Measurements from ENCODE around the gene CD59. TPM values are rescaled to one million over a fixed set of nuclear protein-coding genes. Genes with fewer than 3 reads are reported as not detected.
A peak's percentile ranks its signal among the peaks of the same experiment; 100 is the strongest.

CD59 gene
- total RNA-seq, 3 donors from 2014 or later (not counting 1 experiment from before 2014, with no cell fraction given) = 25.0 to 29.4 (median 26.4) TPM

DNA sequence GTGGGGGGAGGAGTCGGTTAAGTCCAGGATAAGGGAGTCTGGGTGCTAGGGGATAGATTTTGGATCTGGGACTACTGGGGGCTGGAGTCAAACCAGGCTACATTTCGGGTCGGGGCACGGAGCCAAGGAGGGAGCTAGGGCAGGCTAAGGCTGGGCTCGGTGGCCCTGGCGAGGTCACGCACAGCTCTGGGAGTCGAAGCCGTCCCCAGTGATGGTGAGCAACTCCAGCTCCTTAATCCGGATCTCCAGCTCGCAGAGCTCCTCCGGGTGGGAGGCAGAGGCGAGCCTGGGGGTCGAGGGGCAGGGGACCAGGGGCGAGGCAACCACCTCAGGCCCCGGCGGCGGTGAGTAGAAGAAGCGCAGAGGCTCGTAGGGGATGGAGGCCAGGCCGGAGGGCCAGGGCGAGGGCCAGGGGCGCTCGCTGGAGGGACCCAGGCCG, 36.1 kb downstream of the CD59 start:
- Mint-ChIP-seq H3K27ac (peak overlapping the region in 1 of 2 donors; percentile 80), H3K27me3 (ENCODE audit: low read depth in 2 of 2) (peaks cover 25 to 26% of the 10 kb centered on the region in 2 donors), H3K36me3 (no peaks in the 10 kb centered on the region), H3K9me3 (no peaks in the 10 kb centered on the region), H3K4me3 (peak overlapping the region; percentile 82), H3K4me1 (peaks cover 16% of the 10 kb centered on the region in 2 donors)
- ATAC-seq (no peak), DNase-seq (no peak)
- TF ChIP-seq, protein P1, sequence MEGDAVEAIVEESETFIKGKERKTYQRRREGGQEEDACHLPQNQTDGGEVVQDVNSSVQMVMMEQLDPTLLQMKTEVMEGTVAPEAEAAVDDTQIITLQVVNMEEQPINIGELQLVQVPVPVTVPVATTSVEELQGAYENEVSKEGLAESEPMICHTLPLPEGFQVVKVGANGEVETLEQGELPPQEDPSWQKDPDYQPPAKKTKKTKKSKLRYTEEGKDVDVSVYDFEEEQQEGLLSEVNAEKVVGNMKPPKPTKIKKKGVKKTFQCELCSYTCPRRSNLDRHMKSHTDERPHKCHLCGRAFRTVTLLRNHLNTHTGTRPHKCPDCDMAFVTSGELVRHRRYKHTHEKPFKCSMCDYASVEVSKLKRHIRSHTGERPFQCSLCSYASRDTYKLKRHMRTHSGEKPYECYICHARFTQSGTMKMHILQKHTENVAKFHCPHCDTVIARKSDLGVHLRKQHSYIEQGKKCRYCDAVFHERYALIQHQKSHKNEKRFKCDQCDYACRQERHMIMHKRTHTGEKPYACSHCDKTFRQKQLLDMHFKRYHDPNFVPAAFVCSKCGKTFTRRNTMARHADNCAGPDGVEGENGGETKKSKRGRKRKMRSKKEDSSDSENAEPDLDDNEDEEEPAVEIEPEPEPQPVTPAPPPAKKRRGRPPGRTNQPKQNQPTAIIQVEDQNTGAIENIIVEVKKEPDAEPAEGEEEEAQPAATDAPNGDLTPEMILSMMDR (IDR thresholded peaks at IDR 0.05) = no peak
- Histone ChIP-seq H3K4me1 (ENCODE audit: control insufficient read depth, insufficient read depth, low read length) (peaks cover 12% of the 10 kb centered on the region), H3K27me3 (ENCODE audit: control insufficient read depth, insufficient read depth, low read length) (no peaks in the 10 kb centered on the region), H3K4me3 (ENCODE audit: low read length) (peak overlapping the region; percentile 69), H3K36me3 (ENCODE audit: control insufficient read depth, insufficient read depth, low read length) (no peaks in the 10 kb centered on the region), H3K27ac (ENCODE audit: low read length) (no peak overlapping the region), H3K9me3 (ENCODE audit: control insufficient read depth, insufficient read depth, low read length) (no peaks in the 10 kb centered on the region)
- intact Hi-C loops (cut with micrococcal nuclease) = loop anchor here (1.0 to 2.0 kb wide), 4 partner anchors 35 to 739 kb away; partner anchors contain the start of genes CAT, FBXO3 and HIPK3
- WGBS (ENCODE audit: insufficient coverage) = 36% methylated on average over 25 of the region's 25 CpGs

DNA sequence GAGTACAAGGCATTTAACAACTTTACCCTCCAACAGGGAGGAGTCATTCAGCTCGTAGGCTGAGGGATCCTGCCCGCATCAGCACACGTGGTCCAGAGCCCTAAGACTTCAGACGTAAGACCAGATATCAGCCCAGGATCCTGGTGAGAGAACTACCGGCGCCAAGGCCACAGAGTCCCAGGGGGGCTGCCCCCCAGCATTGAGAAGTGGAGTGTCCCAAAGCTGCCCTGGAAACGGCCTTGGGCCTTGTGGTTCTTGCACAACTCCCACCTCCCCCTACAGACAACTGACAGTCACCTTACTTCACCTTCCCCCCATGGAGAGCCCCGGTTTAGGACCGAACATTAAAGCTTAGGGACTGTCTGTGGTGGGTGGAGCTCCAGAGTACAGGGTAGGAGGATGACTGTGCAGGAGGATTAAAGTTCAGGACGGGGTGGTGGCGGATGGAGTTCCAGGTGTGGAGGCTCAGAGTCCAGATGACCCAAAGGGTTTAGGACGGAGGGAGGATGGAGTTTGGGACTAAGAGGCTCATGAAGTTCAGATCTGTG, 36.6 kb downstream of the CD59 start:
- peaks cover 16% of the 10 kb centered on the region in 2 donors for H3K4me1 Mint-ChIP-seq
- peak overlapping the region; percentile 82 for H3K4me3 Mint-ChIP-seq
- ATAC-seq = no peak
- Histone ChIP-seq H3K36me3 (ENCODE audit: control insufficient read depth, insufficient read depth, low read length) (no peaks in the 10 kb centered on the region), H3K27me3 (ENCODE audit: control insufficient read depth, insufficient read depth, low read length) (no peaks in the 10 kb centered on the region), H3K27ac (ENCODE audit: low read length) (no peak overlapping the region), H3K4me3 (ENCODE audit: low read length) (no peak overlapping the region), H3K9me3 (ENCODE audit: control insufficient read depth, insufficient read depth, low read length) (no peaks in the 10 kb centered on the region), H3K4me1 (ENCODE audit: control insufficient read depth, insufficient read depth, low read length) (peaks cover 12% of the 10 kb centered on the region)
- no peaks in the 10 kb centered on the region for H3K36me3 Mint-ChIP-seq
- DNase-seq = no peak
- peaks cover 25 to 26% of the 10 kb centered on the region in 2 donors for H3K27me3 Mint-ChIP-seq (ENCODE audit: low read depth in 2 of 2)
- no peaks in the 10 kb centered on the region for H3K9me3 Mint-ChIP-seq
- intact Hi-C loops (cut with micrococcal nuclease) = loop anchor here (1.0 to 2.0 kb wide), 4 partner anchors 35 to 739 kb away; partner anchors contain the start of genes CAT, FBXO3 and HIPK3
- TF ChIP-seq, protein P1 (IDR thresholded peaks at IDR 0.05) = no peak
- WGBS (ENCODE audit: insufficient coverage) = 80% methylated on average over 11 of the region's 12 CpGs
- peak overlapping the region in 1 of 2 donors; percentile 80 for H3K27ac Mint-ChIP-seq

DNA sequence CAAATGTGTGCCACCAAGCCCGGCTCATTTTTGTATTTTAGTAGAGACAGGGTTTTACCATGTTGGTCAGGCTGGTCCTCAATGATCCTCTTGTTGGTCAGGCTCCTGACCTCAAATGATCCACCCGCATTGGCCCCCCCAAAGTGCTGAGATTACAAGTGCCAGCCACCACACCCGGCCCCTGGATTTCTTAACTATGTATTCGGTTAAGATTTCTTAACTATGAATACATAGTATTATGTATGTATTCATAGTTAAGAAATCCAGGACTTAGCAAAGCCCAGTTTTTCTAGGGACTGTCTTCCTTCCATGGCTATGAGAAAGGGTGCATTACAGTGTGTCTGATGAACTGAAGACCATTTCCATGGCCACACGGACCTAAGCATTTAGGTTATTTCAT, 37.3 kb downstream of the CD59 start:
- H3K27me3 Mint-ChIP-seq (ENCODE audit: low read depth in 2 of 2) = peaks cover 25 to 26% of the 10 kb centered on the region in 2 donors
- H3K9me3 ChIP-seq (ENCODE audit: control insufficient read depth, insufficient read depth, low read length) = no peaks in the 10 kb centered on the region
- H3K27ac Mint-ChIP-seq = no peak overlapping the region
- intact Hi-C loops (cut with micrococcal nuclease) = no loop called here
- H3K4me3 Mint-ChIP-seq = no peak overlapping the region
- H3K27me3 ChIP-seq (ENCODE audit: control insufficient read depth, insufficient read depth, low read length) = no peaks in the 10 kb centered on the region
- peaks cover 16% of the 10 kb centered on the region in 2 donors for H3K4me1 Mint-ChIP-seq
- no peak overlapping the region for H3K4me3 ChIP-seq (ENCODE audit: low read length)
- peaks cover 12% of the 10 kb centered on the region for H3K4me1 ChIP-seq (ENCODE audit: control insufficient read depth, insufficient read depth, low read length)
- DNase-seq (no peak), ATAC-seq (no peak)
- no peaks in the 10 kb centered on the region for H3K36me3 Mint-ChIP-seq
- H3K36me3 ChIP-seq (ENCODE audit: control insufficient read depth, insufficient read depth, low read length) = no peaks in the 10 kb centered on the region
- no peak overlapping the region for H3K27ac ChIP-seq (ENCODE audit: low read length)
- 93% methylated on average over 3 of the region's 5 CpGs for WGBS (ENCODE audit: insufficient coverage)
- TF ChIP-seq, protein P1 (IDR thresholded peaks at IDR 0.05) = no peak
- no peaks in the 10 kb centered on the region for H3K9me3 Mint-ChIP-seq

DNA sequence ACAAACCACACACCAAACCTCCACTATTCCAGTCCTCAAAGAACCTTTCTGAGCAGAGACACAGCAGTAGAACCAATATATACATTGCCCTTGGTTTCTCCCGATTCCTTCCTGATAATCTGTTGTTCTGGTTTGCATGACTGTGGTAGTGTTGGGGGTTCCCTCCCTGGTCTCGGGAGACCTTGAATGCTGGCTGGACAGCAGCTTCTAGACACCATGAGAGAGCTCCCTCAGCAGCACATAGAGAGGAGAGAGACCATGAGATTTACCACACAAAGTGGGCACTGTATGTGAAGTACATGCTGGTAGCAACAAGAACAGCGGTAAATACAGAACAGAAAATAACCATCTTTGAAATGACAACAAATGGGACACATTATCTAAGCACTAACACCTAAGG, 38.2 kb downstream of the CD59 start:
- TF ChIP-seq, protein P1 (IDR thresholded peaks at IDR 0.05) = no peak
- ATAC-seq = no peak
- no peak overlapping the region for H3K27ac Mint-ChIP-seq
- Histone ChIP-seq H3K4me1 (ENCODE audit: control insufficient read depth, insufficient read depth, low read length) (peaks cover 12% of the 10 kb centered on the region), H3K36me3 (ENCODE audit: control insufficient read depth, insufficient read depth, low read length) (no peaks in the 10 kb centered on the region), H3K9me3 (ENCODE audit: control insufficient read depth, insufficient read depth, low read length) (no peaks in the 10 kb centered on the region), H3K27me3 (ENCODE audit: control insufficient read depth, insufficient read depth, low read length) (no peaks in the 10 kb centered on the region), H3K27ac (ENCODE audit: low read length) (no peak overlapping the region), H3K4me3 (ENCODE audit: low read length) (no peak overlapping the region)
- DNase-seq = no peak
- no peak overlapping the region for H3K4me3 Mint-ChIP-seq
- intact Hi-C loops (cut with micrococcal nuclease) = no loop called here
- no peaks in the 10 kb centered on the region for H3K36me3 Mint-ChIP-seq
- H3K27me3 Mint-ChIP-seq (ENCODE audit: low read depth in 2 of 2) = peaks cover 25 to 26% of the 10 kb centered on the region in 2 donors
- H3K4me1 Mint-ChIP-seq = peaks cover 16% of the 10 kb centered on the region in 2 donors
- no peaks in the 10 kb centered on the region for H3K9me3 Mint-ChIP-seq
- WGBS (ENCODE audit: insufficient coverage) = 82% methylated on average over 2 of the region's 3 CpGs
